ENCODE results near the gene APOBEC3G.

Gene APOBEC3G

GRCh38 chr22:39128508-39128907 is 51.4 kb downstream of the APOBEC3G start:
- no peak for DNase-seq

GRCh38 chr22:39129081-39129480 is 52.0 kb downstream of the APOBEC3G start:
- DNase-seq = no peak

- no peak for DNase-seq
Observed at GRCh38 chr22:39129746-39130145, 52.7 kb downstream of the APOBEC3G start.

- no peak for DNase-seq
Observed at GRCh38 chr22:39130152-39130704, 53.2 kb downstream of the APOBEC3G start.

- no peak for DNase-seq
Observed at GRCh38 chr22:39130892-39131855, 54.1 kb downstream of the APOBEC3G start.

GRCh38 chr22:39132281-39132680 is 55.2 kb downstream of the APOBEC3G start:
- no peak for DNase-seq

- no peak for DNase-seq
Observed at GRCh38 chr22:39132871-39133524, 55.9 kb downstream of the APOBEC3G start.

- no peak for DNase-seq
Observed at GRCh38 chr22:39133871-39134270, 56.8 kb downstream of the APOBEC3G start.

- no peak for DNase-seq
Observed at GRCh38 chr22:39134366-39135091, 57.5 kb downstream of the APOBEC3G start.

GRCh38 chr22:39135092-39135896 is 58.2 kb downstream of the APOBEC3G start:
- DNase-seq = peak in 2 of 5 donors; percentile 30 to 37

GRCh38 chr22:39136317-39136716 is 59.2 kb downstream of the APOBEC3G start:
- no peak for DNase-seq

All from T-helper 1 cell (primary cell).